ENCODE data around the gene TUBG1.

- no peak for TF ChIP-seq YY1 (IDR thresholded peaks at IDR 0.05; ENCODE audit: insufficient read depth, insufficient read length)
- TF ChIP-seq SUZ12 (IDR thresholded peaks at IDR 0.05; ENCODE audit: extremely low read depth, insufficient read depth, insufficient read length) = no peak
Observed at GRCh38 chr17:42651392-42651791, 41.9 kb downstream of the TUBG1 start.
